DND-41 (cell line): ENCODE measurements around the gene SLC2A10.
"Not testable (repeated sequence)": the region's sequence is repeated elsewhere in the genome, so short reads cannot be mapped to it uniquely, and the experiment has no call there.

Source experiments
- ATAC-seq: fragments of 200-7000 bp; cut with Tn5 transposase; 3 replicates; pipeline ENCODE4 v1.9.1; 2021; ENCODE audit warnings: low read depth; ENCODE audit not compliant: insufficient read depth
- DNase-seq: peaks from one replicate; pipeline ENCODE4 v3.0.0-alpha.2; 2020
- H2AFZ ChIP-seq: 2 replicates; pipeline ENCODE4 v1.6.0; 2012; ENCODE audit warnings: low read depth, low read length
- H3K27ac ChIP-seq: 2 replicates; pipeline ENCODE4 v1.5.1; 2012; ENCODE audit warnings: low read length, inconsistent platforms
- H3K27me3 ChIP-seq: fragments of 200-600 bp; sonication (generic); 2 replicates; pipeline ENCODE4 v1.6.0; 2012; ENCODE audit warnings: low read length, mild to moderate bottlenecking, inconsistent platforms; ENCODE audit not compliant: insufficient read depth, poor library complexity
- H3K36me3 ChIP-seq: 2 replicates; pipeline ENCODE4 v1.5.1; 2012; ENCODE audit warnings: low read length, inconsistent platforms; ENCODE audit not compliant: insufficient read depth
- H3K4me1 ChIP-seq: 2 replicates; pipeline ENCODE4 v1.5.1; 2012; ENCODE audit warnings: mild to moderate bottlenecking, low read length; ENCODE audit not compliant: insufficient read depth
- H3K4me2 ChIP-seq: 2 replicates; pipeline ENCODE4 v1.6.0; 2012; ENCODE audit warnings: mild to moderate bottlenecking, moderate library complexity, low read length, inconsistent platforms; ENCODE audit not compliant: insufficient read depth
- H3K4me3 ChIP-seq, 2 experiments: fragments of 200-600 bp in 1 of 2; shearing (Covaris generic) in 1 of 2; 2 replicates each; pipeline ENCODE4 v1.5.1; 2012 to 2016; ENCODE audit warnings: inconsistent platforms in 2 of 2, low read length in 2 of 2, mild to moderate bottlenecking in 2 of 2, low read depth in 1 of 2, moderate library complexity in 1 of 2
- H3K79me2 ChIP-seq: 2 replicates; pipeline ENCODE4 v1.6.0; 2012; ENCODE audit warnings: low read length, inconsistent platforms; ENCODE audit not compliant: insufficient read depth
- H3K9ac ChIP-seq: 2 replicates; pipeline ENCODE4 v1.6.0; 2012; ENCODE audit warnings: low read depth, mild to moderate bottlenecking, inconsistent platforms, low read length, moderate library complexity
- H3K9me3 ChIP-seq: 2 replicates; pipeline ENCODE4 v1.5.1; 2012; ENCODE audit warnings: low read length, moderate library complexity, mild to moderate bottlenecking, inconsistent platforms; ENCODE audit not compliant: insufficient read depth, severe bottlenecking
- H4K20me1 ChIP-seq: 2 replicates; pipeline ENCODE4 v1.6.0; 2012; ENCODE audit warnings: low read length; ENCODE audit not compliant: insufficient read depth
- EZH2 ChIP-seq: IDR thresholded peaks from 3 replicates; pipeline ENCODE4 v1.6.1; 2012; ENCODE audit warnings: borderline replicate concordance, low read depth, mild to moderate bottlenecking, moderate library complexity, low read length, inconsistent platforms; ENCODE audit not compliant: severe bottlenecking
- TF ChIP-seq, protein P1 (sequence below): IDR thresholded peaks from 2 replicates; pipeline ENCODE4 v1.5.1; 2012; ENCODE audit warnings: borderline replicate concordance, low read length, moderate library complexity, mild to moderate bottlenecking; ENCODE audit not compliant: poor library complexity, severe bottlenecking; ENCODE audit errors: extremely low read depth

SLC2A10 gene

DNA sequence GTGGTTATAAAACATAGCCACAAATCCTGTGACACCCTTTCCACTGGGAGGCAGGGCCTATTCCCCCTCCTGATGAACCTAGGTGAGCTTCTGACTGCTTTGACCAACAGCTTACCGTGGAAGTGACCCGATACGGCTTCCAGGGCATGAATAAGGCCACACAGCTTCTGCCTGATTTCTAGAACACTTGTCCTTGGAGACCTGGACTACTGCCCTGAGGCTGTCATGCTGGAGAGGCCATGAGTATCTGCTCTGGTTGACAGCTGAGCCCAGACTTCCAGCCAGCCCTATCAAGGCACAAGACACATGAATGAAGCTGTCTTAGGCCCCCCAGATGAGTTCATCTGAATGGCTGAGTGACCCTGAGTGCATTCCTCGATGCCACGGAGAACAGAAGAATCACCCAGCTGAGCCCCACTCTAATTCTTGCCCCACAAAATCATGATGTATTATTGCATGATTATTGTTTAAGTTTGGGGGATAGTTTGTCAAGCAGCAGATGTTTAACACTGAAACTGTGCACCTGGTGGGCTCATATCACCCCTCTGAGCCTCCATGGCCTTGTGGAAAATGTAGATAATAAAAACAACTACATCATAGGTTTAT is 36.8 kb upstream of the SLC2A10 start:
- no peaks in the 10 kb centered on the region for H3K36me3 ChIP-seq
- no peaks in the 10 kb centered on the region for H3K27me3 ChIP-seq
- H3K4me3 ChIP-seq = no peak overlapping the region
- ATAC-seq = no peak
- TF ChIP-seq, protein P1, sequence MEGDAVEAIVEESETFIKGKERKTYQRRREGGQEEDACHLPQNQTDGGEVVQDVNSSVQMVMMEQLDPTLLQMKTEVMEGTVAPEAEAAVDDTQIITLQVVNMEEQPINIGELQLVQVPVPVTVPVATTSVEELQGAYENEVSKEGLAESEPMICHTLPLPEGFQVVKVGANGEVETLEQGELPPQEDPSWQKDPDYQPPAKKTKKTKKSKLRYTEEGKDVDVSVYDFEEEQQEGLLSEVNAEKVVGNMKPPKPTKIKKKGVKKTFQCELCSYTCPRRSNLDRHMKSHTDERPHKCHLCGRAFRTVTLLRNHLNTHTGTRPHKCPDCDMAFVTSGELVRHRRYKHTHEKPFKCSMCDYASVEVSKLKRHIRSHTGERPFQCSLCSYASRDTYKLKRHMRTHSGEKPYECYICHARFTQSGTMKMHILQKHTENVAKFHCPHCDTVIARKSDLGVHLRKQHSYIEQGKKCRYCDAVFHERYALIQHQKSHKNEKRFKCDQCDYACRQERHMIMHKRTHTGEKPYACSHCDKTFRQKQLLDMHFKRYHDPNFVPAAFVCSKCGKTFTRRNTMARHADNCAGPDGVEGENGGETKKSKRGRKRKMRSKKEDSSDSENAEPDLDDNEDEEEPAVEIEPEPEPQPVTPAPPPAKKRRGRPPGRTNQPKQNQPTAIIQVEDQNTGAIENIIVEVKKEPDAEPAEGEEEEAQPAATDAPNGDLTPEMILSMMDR = no peak
- no peak for TF ChIP-seq EZH2
- DNase-seq = no peak
- H3K4me1 ChIP-seq = no peaks in the 10 kb centered on the region
- no peak overlapping the region for H3K4me2 ChIP-seq
- no peaks in the 10 kb centered on the region for H3K79me2 ChIP-seq
- peaks cover 4% of the 10 kb centered on the region; the same call in 1 of the 2 replicates for H4K20me1 ChIP-seq
- no peak overlapping the region for H2AFZ ChIP-seq
- no peak overlapping the region for H3K9ac ChIP-seq
- H3K27ac ChIP-seq = no peak overlapping the region
- peaks cover 7% of the 10 kb centered on the region for H3K9me3 ChIP-seq

DNA sequence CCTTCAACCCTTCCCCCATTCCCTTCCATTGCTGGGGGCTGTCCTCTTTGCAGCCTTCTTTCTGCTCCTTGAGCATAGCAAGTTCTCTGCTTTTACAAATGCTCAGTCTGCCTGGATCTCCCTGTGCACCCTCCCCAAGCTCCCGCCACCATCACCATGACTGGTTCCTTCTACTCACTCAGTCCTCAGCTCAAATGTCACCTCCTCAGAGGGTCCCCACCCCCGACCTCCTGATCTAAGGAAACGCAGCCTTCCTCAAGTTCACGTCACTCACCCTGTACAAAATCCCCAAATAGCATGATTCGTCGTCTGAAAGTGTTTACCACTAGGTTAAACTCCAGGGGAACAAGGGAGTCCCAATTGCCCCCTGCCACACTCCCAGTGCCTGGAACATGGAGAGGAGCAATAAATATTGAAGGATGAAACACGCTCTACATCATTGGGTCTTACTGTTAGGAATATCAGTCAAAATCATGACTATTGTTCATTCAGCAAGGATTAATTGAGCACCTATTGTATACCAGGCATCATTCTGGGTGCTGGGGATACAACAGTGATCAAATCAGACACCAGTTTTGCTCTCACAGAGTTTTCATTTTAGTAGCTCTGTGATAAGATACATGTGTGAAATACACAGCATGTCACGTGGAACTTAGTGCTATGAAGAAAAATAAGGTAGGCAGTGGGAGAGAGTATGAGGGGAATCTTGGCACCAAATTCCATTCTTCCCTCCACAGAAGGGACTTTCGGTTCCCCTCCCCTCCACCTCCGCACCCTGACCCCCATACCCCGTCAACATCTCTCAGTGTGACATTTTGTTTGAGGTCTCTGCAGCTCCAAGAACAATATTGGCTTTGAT is 35.8 kb upstream of the SLC2A10 start:
- H2AFZ ChIP-seq = no peak overlapping the region
- peaks cover 4% of the 10 kb centered on the region; the same call in 1 of the 2 replicates for H4K20me1 ChIP-seq
- H3K27ac ChIP-seq = no peak overlapping the region
- no peak overlapping the region for H3K9ac ChIP-seq
- no peaks in the 10 kb centered on the region for H3K4me1 ChIP-seq
- no peak for TF ChIP-seq EZH2
- no peak overlapping the region for H3K4me2 ChIP-seq
- no peaks in the 10 kb centered on the region for H3K36me3 ChIP-seq
- no peaks in the 10 kb centered on the region for H3K27me3 ChIP-seq
- no peaks in the 10 kb centered on the region for H3K79me2 ChIP-seq
- H3K4me3 ChIP-seq = no peak overlapping the region
- peaks cover 7% of the 10 kb centered on the region for H3K9me3 ChIP-seq
- no peak for ATAC-seq
- no peak for DNase-seq

DNA sequence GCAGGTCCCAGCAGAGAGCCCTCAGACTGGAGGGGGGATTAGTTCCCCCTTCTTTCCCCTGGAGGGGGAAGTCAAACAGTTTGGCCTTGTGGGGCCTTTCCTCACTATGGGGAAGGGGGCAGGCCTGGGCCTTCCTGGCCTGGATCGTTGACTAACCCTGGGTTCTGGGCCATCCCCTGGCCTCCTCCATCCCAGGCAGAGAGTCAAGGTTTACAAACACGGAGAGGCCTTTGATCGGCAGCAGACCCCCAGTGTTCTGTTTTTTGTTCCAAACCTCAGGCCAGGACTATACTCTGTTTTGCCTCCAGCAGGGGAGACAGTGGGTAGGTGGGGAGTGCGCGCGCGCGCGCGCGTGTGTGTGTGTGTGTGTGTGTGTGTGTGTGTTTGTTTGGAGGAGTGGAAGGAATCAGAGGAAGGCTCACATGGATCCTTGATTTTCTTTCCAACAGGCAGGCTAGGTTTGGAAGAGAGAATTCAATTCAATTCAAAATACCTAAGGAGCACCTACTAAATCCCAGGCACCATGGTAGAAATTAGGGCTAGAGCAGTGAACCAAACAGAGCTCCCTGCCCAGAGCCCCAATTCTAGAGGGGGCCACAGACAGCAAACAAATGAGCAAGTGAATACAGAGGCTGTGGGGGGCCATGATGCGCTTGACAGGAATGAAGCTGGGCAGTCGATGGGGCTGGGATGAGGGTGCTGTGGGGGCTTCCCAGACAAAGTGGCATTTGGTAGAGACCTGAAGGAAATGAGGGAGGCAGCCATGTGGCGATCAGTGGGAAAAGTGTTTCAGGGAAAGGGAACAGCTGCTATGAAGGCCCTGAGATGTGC is 35.0 kb upstream of the SLC2A10 start:
- no peaks in the 10 kb centered on the region for H3K27me3 ChIP-seq
- DNase-seq (no peak), ATAC-seq (no peak)
- peaks cover 7% of the 10 kb centered on the region for H3K9me3 ChIP-seq
- no peak overlapping the region for H3K9ac ChIP-seq
- H3K27ac ChIP-seq = no peak overlapping the region
- TF ChIP-seq, protein P1 = no peak
- no peak for TF ChIP-seq EZH2
- no peaks in the 10 kb centered on the region for H3K79me2 ChIP-seq
- H4K20me1 ChIP-seq = peaks cover 4% of the 10 kb centered on the region; the same call in 1 of the 2 replicates
- H3K4me1 ChIP-seq = no peaks in the 10 kb centered on the region
- no peak overlapping the region for H3K4me2 ChIP-seq
- no peak overlapping the region for H2AFZ ChIP-seq
- H3K36me3 ChIP-seq = no peaks in the 10 kb centered on the region
- no peak overlapping the region for H3K4me3 ChIP-seq

DNA sequence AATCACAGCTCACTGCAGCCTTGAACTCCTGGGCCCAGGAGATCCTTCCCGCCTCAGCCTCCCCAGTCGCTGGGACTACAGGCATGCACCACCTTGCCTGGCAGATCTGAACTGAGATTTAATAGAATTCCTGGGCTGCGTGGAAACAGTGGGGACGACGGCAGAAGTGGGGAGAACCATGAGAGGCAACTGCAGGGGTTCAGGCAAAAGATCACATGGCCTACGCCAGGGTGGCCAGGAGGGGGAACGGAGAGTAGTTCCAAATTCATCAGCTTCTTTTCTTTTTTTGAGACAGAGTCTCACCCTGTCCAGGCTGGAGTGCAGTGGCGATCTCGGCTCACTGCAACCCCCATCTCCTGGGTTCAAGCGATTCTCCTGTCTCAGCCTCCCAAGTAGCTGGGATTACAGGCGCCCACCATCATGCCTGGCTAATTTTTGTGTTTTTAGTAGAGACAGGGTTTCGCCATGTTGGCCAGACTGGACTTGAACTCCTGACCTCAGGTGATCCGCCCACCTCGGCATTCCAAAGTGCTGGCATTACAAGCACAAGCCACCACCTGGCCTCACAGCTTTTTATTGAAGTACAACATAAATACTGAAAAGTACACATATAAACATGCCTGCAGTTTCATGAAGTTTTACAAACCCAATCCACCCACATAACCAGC is 32.7 kb upstream of the SLC2A10 start:
- ATAC-seq, H2AFZ ChIP-seq, H3K27ac ChIP-seq, H3K9me3 ChIP-seq, H3K27me3 ChIP-seq, H3K4me2 ChIP-seq, H3K4me1 ChIP-seq, H3K79me2 ChIP-seq, H3K9ac ChIP-seq, DNase-seq, H3K4me3 ChIP-seq: not testable (repeated sequence)
- Histone ChIP-seq H4K20me1 (peaks cover 20% of the 10 kb centered on the region), H3K36me3 (peaks cover 15% of the 10 kb centered on the region; the same call in 1 of the 2 replicates)
